K562 (cell line): ENCODE data around the gene DCAF5. TPM values are rescaled to one million over a fixed set of nuclear protein-coding genes. Genes with fewer than 3 reads are reported as not detected.

Experiments used
- ATAC-seq: fragments of 200-7000 bp; cut with Tn5 transposase; 3 replicates; pipeline ENCODE4 v1.9.1; 2020; ENCODE audit warnings: moderate library complexity
- BruUV-seq: library from RNA; stranded (reverse); fragments of 400-500 nt; replicated peaks from 2 replicates; lab custom pipeline; 2021; lab: Mats Ljungman, UMichigan
- CTCF ChIA-PET: fragments of 300-600 bp; formaldehyde crosslinking; extraction: SDS; loops from one replicate; lab custom pipeline; 2021; ENCODE audit warnings: low intra/inter-chr PET ratio; lab: Yijun Ruan, JAX
- POLR2A ChIA-PET: fragments of 300-600, 350-650 bp; sonication (Branson Sonifier 250); formaldehyde crosslinking; extraction: SDS; loops from one replicate; lab custom pipeline; 2021; ENCODE audit warnings: antibody characterized with exemption, inconsistent platforms; lab: Yijun Ruan, JAX
- DNase-seq, 4 experiments: peaks; one replicate each; pipeline versions ENCODE4 v3.0.0 to v3.0.0-alpha.2; 2011 to 2018; ENCODE audit warnings: low spot score in 3 of 4, mixed read lengths in 3 of 4; ENCODE audit errors: extremely low read depth in 1 of 4
- FAIRE-seq: peaks from 2 replicates; lab custom pipeline; 2011; peaks lifted over from hg19 to GRCh38; lab: Jason Lieb, UNC
- H2AFZ ChIP-seq: 2 replicates; pipeline ENCODE4 v1.6.0; 2011; ENCODE audit warnings: low read depth, low read length, control low read depth, inconsistent platforms
- H3K27ac ChIP-seq: fragments of 200-600 bp; 3 replicates; pipeline ENCODE4 v1.8.0; 2011; ENCODE audit warnings: low read depth, mild to moderate bottlenecking, control low read depth, inconsistent platforms, low read length, moderate library complexity, mixed read lengths; ENCODE audit errors: extremely low read depth
- H3K27me3 ChIP-seq, 2 experiments: fragments of 300-600 bp in 1 of 2; 2 replicates in 1 of 2; 3 replicates in 1 of 2; pipeline versions ENCODE4 v1.6.0 to v1.8.0; 2011; ENCODE audit warnings: inconsistent platforms in 2 of 2, low read length in 2 of 2, mild to moderate bottlenecking in 1 of 2, mixed read lengths in 1 of 2, moderate library complexity in 1 of 2; ENCODE audit not compliant: control insufficient read depth in 2 of 2, insufficient read depth in 2 of 2
- H3K36me3 ChIP-seq: fragments of 300-600 bp; 3 replicates; pipeline ENCODE4 v1.8.0; 2011; ENCODE audit warnings: mild to moderate bottlenecking, low read length, inconsistent platforms; ENCODE audit not compliant: control insufficient read depth, insufficient read depth
- H3K4me1 ChIP-seq, 2 experiments: fragments of 200-600 bp in 1 of 2; replicated peaks in 1 of 2; 2 replicates in 1 of 2; 3 replicates in 1 of 2; pipeline versions ENCODE4 v1.5.1 to v1.8.0; 2011; ENCODE audit warnings: inconsistent platforms in 2 of 2, low read length in 2 of 2, mild to moderate bottlenecking in 1 of 2, mixed read lengths in 1 of 2, moderate library complexity in 1 of 2; ENCODE audit not compliant: control insufficient read depth in 2 of 2, insufficient read depth in 2 of 2
- H3K4me2 ChIP-seq: 2 replicates; pipeline ENCODE4 v1.6.1; 2011; ENCODE audit warnings: low read length, control low read depth, inconsistent platforms, mixed read lengths; ENCODE audit not compliant: insufficient read depth
- H3K4me3 ChIP-seq: fragments of 200-600 bp; sonication (generic), shearing (Covaris generic); 2 replicates; pipeline ENCODE4 v1.5.1; 2016; ENCODE audit warnings: control low read depth, inconsistent platforms
- H3K79me2 ChIP-seq: fragments of 200-600 bp; 3 replicates; pipeline ENCODE4 v1.8.0; 2011; ENCODE audit warnings: low read length, inconsistent platforms; ENCODE audit not compliant: control insufficient read depth, insufficient read depth
- H3K9ac ChIP-seq, 2 experiments: 2 replicates each; pipeline versions ENCODE4 v1.6.0 to v1.6.1; 2011; ENCODE audit warnings: low read depth in 2 of 2, low read length in 2 of 2, control low read depth in 1 of 2, inconsistent platforms in 1 of 2, mild to moderate bottlenecking in 1 of 2, mixed read lengths in 1 of 2; ENCODE audit not compliant: insufficient read depth in 1 of 2
- H3K9me1 ChIP-seq: one replicate; pipeline ENCODE4 v1.6.0; 2011; ENCODE audit warnings: inconsistent platforms, mild to moderate bottlenecking, low read length, moderate library complexity; ENCODE audit not compliant: control insufficient read depth, insufficient read depth
- H3K9me3 ChIP-seq: replicated peaks from 2 replicates; pipeline ENCODE4 v1.5.1; 2011; ENCODE audit warnings: low read depth, low read length, inconsistent platforms; ENCODE audit not compliant: control insufficient read depth, insufficient read depth
- H4K20me1 ChIP-seq: replicated peaks from 2 replicates; pipeline ENCODE4 v1.6.1; 2011; ENCODE audit warnings: low read length, inconsistent platforms, mixed read lengths; ENCODE audit not compliant: control insufficient read depth, insufficient read depth
- DMBX1 ChIP-seq: fragments of 250-450 bp; sonication (Bioruptor Pico); IDR thresholded peaks from 2 replicates; pipeline ENCODE4 v1.8.0; 2022; ENCODE audit warnings: inconsistent platforms, mild to moderate bottlenecking, moderate library complexity, borderline replicate concordance
- ELK3 ChIP-seq: fragments of 450-650 bp; formaldehyde crosslinking; IDR thresholded peaks from 2 replicates; pipeline ENCODE4 v1.4.0; 2020; ENCODE audit warnings: mild to moderate bottlenecking
- HNRNPLL ChIP-seq: fragments of 200-400 bp; formaldehyde crosslinking; IDR thresholded peaks from 2 replicates; pipeline ENCODE4 v1.6.1; 2017; ENCODE audit warnings: low read length, low read depth, mild to moderate bottlenecking; ENCODE audit not compliant: poor library complexity, severe bottlenecking
- ILK ChIP-seq: fragments of 450-650 bp; IDR thresholded peaks from 2 replicates; pipeline ENCODE4 v1.6.1; 2016; ENCODE audit warnings: missing genetic modification characterization, low read depth, mild to moderate bottlenecking, missing compliant biosample characterization, moderate library complexity, borderline replicate concordance
- ZBTB7A ChIP-seq: IDR thresholded peaks from 2 replicates; pipeline ENCODE4 v1.6.1; 2011; ENCODE audit warnings: low read depth, mild to moderate bottlenecking, low read length, moderate library complexity, borderline replicate concordance; ENCODE audit not compliant: control insufficient read depth
- ZNF12 ChIP-seq: sonication (generic); formaldehyde crosslinking; IDR thresholded peaks from 2 replicates; pipeline ENCODE4 v1.4.0; 2020; ENCODE audit warnings: mild to moderate bottlenecking, missing genetic modification reagents
- ZNF347 ChIP-seq: fragments of 450-650 bp; formaldehyde crosslinking; IDR thresholded peaks from 2 replicates; pipeline ENCODE4 v1.4.0; 2020; ENCODE audit warnings: low read depth, mild to moderate bottlenecking, moderate library complexity
- ZNF668 ChIP-seq: fragments of 250-450 bp; sonication (Bioruptor Pico); IDR thresholded peaks from 2 replicates; pipeline ENCODE4 v1.8.0; 2022; ENCODE audit warnings: mild to moderate bottlenecking, inconsistent platforms
- WGBS: fragments of 100-300 bp; shearing (Covaris generic); methylation state at CpG from one replicate; pipeline ENCODE4 v1.1.6; 2016; ENCODE audit warnings: low coverage, mixed read lengths; ENCODE audit not compliant: insufficient coverage; ENCODE audit errors: missing lambda C conversion rate; 5-methylcytosine and 5-hydroxymethylcytosine counted together
- in situ Hi-C: fragments of 300-500 bp; cut with MboI; formaldehyde crosslinking; loops from 4 replicates; pipeline ENCODE4 v1.15.0; 2018; ENCODE audit warnings: inconsistent platforms, mixed read lengths
- intact Hi-C: fragments of 100-400 bp; cut with micrococcal nuclease; formaldehyde crosslinking; loops from 2 replicates; pipeline ENCODE4 v1.14.2; 2022
- polyA plus RNA-seq, 8 experiments: library from polyadenylated mRNA; depleted of rRNA in 4 of 8; stranded (reverse) in 5 of 8; unstranded in 3 of 8; fragments of >200 nt; fragmentation: Nextera tagmentation in 2 of 8; fragmentation: Illumina TruSeq in 1 of 8; extraction: Ambion mirVana in 2 of 8; extraction: Trizol in 1 of 8; gene quantifications; 2 replicates each; pipeline versions ENCODE4 v1.2.1 to v1.2.3, GENCODE V29; 2011 to 2014; ENCODE audit warnings: inconsistent platforms in 1 of 8, missing spikeins in 1 of 8
- total RNA-seq, 7 experiments: library from RNA; depleted of rRNA in 6 of 7; stranded (reverse); fragments of >200 nt in 6 of 7; fragmentation: Illumina TruSeq in 2 of 7; extraction: Trizol in 2 of 7; gene quantifications; 2 replicates each; pipeline versions ENCODE4 v1.2.1 to v1.2.3, GENCODE V29; 2011 to 2021; ENCODE audit warnings: low replicate concordance in 1 of 7
- TF ChIP-seq, protein P1 (sequence below): fragments of 150-350 bp; IDR thresholded peaks from 2 replicates; pipeline ENCODE4 v1.6.1; 2014; ENCODE audit warnings: low read depth, mild to moderate bottlenecking, low read length, borderline replicate concordance
- TF ChIP-seq, protein P2 (sequence below): sonication (generic); formaldehyde crosslinking; IDR thresholded peaks from 2 replicates; pipeline ENCODE4 v1.8.1; 2023; ENCODE audit warnings: missing genetic modification reagents, mild to moderate bottlenecking, borderline replicate concordance
- TF ChIP-seq, protein P3 (sequence below): sonication (generic); formaldehyde crosslinking; IDR thresholded peaks from 2 replicates; pipeline ENCODE4 v1.8.0; 2022; ENCODE audit warnings: missing genetic modification reagents, mild to moderate bottlenecking, borderline replicate concordance

The DCAF5 gene
- total and polyA plus RNA-seq, 9 of the 15 experiments (the other 6 are each of a cell fraction or from before 2014, with no cell fraction given): 5.6 to 24.1 (median 12.7) TPM

DNA sequence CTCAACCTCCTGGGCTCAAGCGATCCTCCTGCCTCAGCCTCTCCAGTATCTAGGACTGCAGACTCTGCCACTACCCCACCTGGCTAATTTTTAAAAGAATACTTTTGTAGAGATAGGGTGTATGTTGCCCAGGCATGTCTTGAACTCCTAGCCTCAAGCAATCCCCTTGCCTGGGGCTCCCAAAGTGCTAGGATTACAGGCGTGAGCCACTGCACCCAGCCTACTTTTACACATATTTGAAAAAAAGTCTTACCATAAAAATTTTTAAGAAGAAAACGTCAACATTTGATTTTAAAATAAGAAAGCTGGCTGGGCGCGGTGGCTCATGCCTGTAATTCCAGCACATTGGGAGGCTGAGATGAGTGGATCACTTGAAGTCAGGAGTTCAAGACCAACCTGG is 46.5 kb downstream of the DCAF5 start:
- FAIRE-seq (no peak), ATAC-seq (no peak), DNase-seq (no peak)
- ChIA-PET CTCF (interaction anchor here (1.8 to 2.3 kb wide), 2 partner anchors 195 to 243 kb away, joined by 13 to 15 read pairs; no protein-coding TSS in a partner anchor), POLR2A (no interaction called here)
- peaks cover 0 to 2% of the 10 kb centered on the region in 2 experiments; a peak in 1 of 5 replicates for H3K4me1 ChIP-seq
- BruUV-seq: no TSS peak
- no peak overlapping the region for H3K9ac ChIP-seq
- intact Hi-C loops: loop anchor here (2.0 kb wide), 1 partner anchor 196 kb away; no protein-coding TSS in a partner anchor
- in situ Hi-C loops: no loop called here
- no peak overlapping the region for H3K27ac ChIP-seq
- WGBS: 87% methylated on average over 5 of the region's 5 CpGs
- H3K4me2 ChIP-seq: no peak overlapping the region
- H3K4me3 ChIP-seq: no peak overlapping the region
- H3K9me1 ChIP-seq: no peaks in the 10 kb centered on the region
- H3K79me2 ChIP-seq: no peaks in the 10 kb centered on the region
- H3K27me3 ChIP-seq: no peaks in the 10 kb centered on the region
- H3K36me3 ChIP-seq: peaks cover 19% of the 10 kb centered on the region; the same call in 2 of the 3 replicates
- no peak overlapping the region for H2AFZ ChIP-seq
- H3K9me3 ChIP-seq: no peaks in the 10 kb centered on the region
- no peaks in the 10 kb centered on the region for H4K20me1 ChIP-seq
- TF ChIP-seq ZNF12 (CRISPR knock-in tag) (no peak), ZNF347 (CRISPR knock-in tag) (no peak), ZBTB7A (no peak), ILK (tag) (no peak), DMBX1 (CRISPR knock-in tag) (no peak), ZNF668 (CRISPR knock-in tag) (no peak), HNRNPLL (no peak), ELK3 (CRISPR knock-in tag) (no peak)
- TF ChIP-seq, protein P1, sequence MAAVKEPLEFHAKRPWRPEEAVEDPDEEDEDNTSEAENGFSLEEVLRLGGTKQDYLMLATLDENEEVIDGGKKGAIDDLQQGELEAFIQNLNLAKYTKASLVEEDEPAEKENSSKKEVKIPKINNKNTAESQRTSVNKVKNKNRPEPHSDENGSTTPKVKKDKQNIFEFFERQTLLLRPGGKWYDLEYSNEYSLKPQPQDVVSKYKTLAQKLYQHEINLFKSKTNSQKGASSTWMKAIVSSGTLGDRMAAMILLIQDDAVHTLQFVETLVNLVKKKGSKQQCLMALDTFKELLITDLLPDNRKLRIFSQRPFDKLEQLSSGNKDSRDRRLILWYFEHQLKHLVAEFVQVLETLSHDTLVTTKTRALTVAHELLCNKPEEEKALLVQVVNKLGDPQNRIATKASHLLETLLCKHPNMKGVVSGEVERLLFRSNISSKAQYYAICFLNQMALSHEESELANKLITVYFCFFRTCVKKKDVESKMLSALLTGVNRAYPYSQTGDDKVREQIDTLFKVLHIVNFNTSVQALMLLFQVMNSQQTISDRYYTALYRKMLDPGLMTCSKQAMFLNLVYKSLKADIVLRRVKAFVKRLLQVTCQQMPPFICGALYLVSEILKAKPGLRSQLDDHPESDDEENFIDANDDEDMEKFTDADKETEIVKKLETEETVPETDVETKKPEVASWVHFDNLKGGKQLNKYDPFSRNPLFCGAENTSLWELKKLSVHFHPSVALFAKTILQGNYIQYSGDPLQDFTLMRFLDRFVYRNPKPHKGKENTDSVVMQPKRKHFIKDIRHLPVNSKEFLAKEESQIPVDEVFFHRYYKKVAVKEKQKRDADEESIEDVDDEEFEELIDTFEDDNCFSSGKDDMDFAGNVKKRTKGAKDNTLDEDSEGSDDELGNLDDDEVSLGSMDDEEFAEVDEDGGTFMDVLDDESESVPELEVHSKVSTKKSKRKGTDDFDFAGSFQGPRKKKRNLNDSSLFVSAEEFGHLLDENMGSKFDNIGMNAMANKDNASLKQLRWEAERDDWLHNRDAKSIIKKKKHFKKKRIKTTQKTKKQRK: no peak
- TF ChIP-seq, protein P2, sequence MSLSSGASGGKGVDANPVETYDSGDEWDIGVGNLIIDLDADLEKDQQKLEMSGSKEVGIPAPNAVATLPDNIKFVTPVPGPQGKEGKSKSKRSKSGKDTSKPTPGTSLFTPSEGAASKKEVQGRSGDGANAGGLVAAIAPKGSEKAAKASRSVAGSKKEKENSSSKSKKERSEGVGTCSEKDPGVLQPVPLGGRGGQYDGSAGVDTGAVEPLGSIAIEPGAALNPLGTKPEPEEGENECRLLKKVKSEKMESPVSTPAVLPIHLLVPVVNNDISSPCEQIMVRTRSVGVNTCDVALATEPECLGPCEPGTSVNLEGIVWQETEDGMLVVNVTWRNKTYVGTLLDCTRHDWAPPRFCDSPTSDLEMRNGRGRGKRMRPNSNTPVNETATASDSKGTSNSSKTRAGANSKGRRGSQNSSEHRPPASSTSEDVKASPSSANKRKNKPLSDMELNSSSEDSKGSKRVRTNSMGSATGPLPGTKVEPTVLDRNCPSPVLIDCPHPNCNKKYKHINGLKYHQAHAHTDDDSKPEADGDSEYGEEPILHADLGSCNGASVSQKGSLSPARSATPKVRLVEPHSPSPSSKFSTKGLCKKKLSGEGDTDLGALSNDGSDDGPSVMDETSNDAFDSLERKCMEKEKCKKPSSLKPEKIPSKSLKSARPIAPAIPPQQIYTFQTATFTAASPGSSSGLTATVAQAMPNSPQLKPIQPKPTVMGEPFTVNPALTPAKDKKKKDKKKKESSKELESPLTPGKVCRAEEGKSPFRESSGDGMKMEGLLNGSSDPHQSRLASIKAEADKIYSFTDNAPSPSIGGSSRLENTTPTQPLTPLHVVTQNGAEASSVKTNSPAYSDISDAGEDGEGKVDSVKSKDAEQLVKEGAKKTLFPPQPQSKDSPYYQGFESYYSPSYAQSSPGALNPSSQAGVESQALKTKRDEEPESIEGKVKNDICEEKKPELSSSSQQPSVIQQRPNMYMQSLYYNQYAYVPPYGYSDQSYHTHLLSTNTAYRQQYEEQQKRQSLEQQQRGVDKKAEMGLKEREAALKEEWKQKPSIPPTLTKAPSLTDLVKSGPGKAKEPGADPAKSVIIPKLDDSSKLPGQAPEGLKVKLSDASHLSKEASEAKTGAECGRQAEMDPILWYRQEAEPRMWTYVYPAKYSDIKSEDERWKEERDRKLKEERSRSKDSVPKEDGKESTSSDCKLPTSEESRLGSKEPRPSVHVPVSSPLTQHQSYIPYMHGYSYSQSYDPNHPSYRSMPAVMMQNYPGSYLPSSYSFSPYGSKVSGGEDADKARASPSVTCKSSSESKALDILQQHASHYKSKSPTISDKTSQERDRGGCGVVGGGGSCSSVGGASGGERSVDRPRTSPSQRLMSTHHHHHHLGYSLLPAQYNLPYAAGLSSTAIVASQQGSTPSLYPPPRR (CRISPR knock-in tag): no peak
- TF ChIP-seq, protein P3, sequence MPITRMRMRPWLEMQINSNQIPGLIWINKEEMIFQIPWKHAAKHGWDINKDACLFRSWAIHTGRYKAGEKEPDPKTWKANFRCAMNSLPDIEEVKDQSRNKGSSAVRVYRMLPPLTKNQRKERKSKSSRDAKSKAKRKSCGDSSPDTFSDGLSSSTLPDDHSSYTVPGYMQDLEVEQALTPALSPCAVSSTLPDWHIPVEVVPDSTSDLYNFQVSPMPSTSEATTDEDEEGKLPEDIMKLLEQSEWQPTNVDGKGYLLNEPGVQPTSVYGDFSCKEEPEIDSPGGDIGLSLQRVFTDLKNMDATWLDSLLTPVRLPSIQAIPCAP (CRISPR knock-in tag): no peak
